HCT116 (cell line): ENCODE measurements around the gene ALDH3A2. TPM values are rescaled to one million over a fixed set of nuclear protein-coding genes. Genes with fewer than 3 reads are reported as not detected.
"Not testable (repeated sequence)": the region's sequence is repeated elsewhere in the genome, so short reads cannot be mapped to it uniquely, and the experiment has no call there.

Experiments
- ATAC-seq: fragments of 200-7000 bp; cut with Tn5 transposase; 2 replicates; pipeline ENCODE4 v1.9.1; 2020; ENCODE audit warnings: mild to moderate bottlenecking, moderate library complexity
- BruUV-seq: library from RNA; stranded (reverse); fragments of 400-500 nt; replicated peaks from 2 replicates; lab custom pipeline; 2021; lab: Mats Ljungman, UMichigan
- CTCF ChIA-PET: fragments of 300-600 bp; sonication (Branson Sonifier 250); formaldehyde crosslinking; loops from one replicate; lab custom pipeline; 2021; ENCODE audit warnings: antibody characterized with exemption; lab: Charles Lee
- POLR2A ChIA-PET: fragments of 300-600, 350-600 bp; sonication (Branson Sonifier 250); formaldehyde crosslinking; loops from one replicate; lab custom pipeline; 2021; ENCODE audit warnings: antibody characterized with exemption; lab: Charles Lee
- RAD21 ChIA-PET, 2 experiments: fragments of 300-600 bp; sonication (Branson Sonifier 250); formaldehyde crosslinking; loops; one replicate each; lab custom pipeline; 2023; ENCODE audit warnings: low total read pairs in 2 of 2; ENCODE audit not compliant: uncharacterized antibody in 2 of 2, unreplicated experiment in 2 of 2, low non-redundant PET in 1 of 2; lab: Charles Lee
- DNase-seq: peaks from one replicate; pipeline ENCODE4 v3.0.0-alpha.2; 2010; ENCODE audit warnings: low read depth, low spot score
- H2AFZ ChIP-seq: fragments of 200-600 bp; shearing (Covaris generic), sonication (generic); 2 replicates; pipeline ENCODE4 v1.6.1; 2017; ENCODE audit warnings: low read depth, mixed run types, mixed read lengths, antibody characterized with exemption, low read length; ENCODE audit not compliant: poor library complexity, severe bottlenecking
- H3K27ac ChIP-seq: 2 replicates; pipeline ENCODE4 v1.5.1; 2012; ENCODE audit warnings: low read depth, low read length
- H3K27me3 ChIP-seq: fragments of 200-600 bp; sonication (generic); 2 replicates; pipeline ENCODE4 v1.6.1; 2016; ENCODE audit warnings: mixed run types, low read length, mixed read lengths; ENCODE audit not compliant: insufficient read depth
- H3K36me3 ChIP-seq, 2 experiments: fragments of 200-500 bp in 1 of 2; fragments of 200-600 bp in 1 of 2; sonication (Bioruptor generic) in 1 of 2; sonication (generic) in 1 of 2; 2 replicates each; pipeline versions ENCODE4 v1.5.1 to v1.6.1; 2014 to 2016; ENCODE audit warnings: low read length in 2 of 2, inconsistent platforms in 1 of 2, mixed read lengths in 1 of 2, mixed run types in 1 of 2; ENCODE audit not compliant: insufficient read depth in 2 of 2, control insufficient read depth in 1 of 2
- H3K4me1 ChIP-seq, 2 experiments: fragments of 200-600 bp in 1 of 2; sonication (generic) in 1 of 2; 2 replicates each; pipeline versions ENCODE4 v1.5.1 to v1.6.1; 2012 to 2017; ENCODE audit warnings: low read length in 2 of 2, inconsistent platforms in 1 of 2, mild to moderate bottlenecking in 1 of 2, mixed read lengths in 1 of 2, mixed run types in 1 of 2, moderate library complexity in 1 of 2; ENCODE audit not compliant: insufficient read depth in 2 of 2, control insufficient read depth in 1 of 2
- H3K4me2 ChIP-seq: fragments of 200-600 bp; sonication (generic); 2 replicates; pipeline ENCODE4 v1.6.1; 2017; ENCODE audit warnings: mixed run types, low read length, mixed read lengths
- H3K4me3 ChIP-seq, 2 experiments: fragments of 200-600 bp in 1 of 2; sonication (generic) in 1 of 2; replicated peaks in 1 of 2; 2 replicates each; pipeline ENCODE4 v1.5.1; 2011 to 2016; ENCODE audit warnings: low read length in 2 of 2, control low read depth in 1 of 2, low read depth in 1 of 2, mild to moderate bottlenecking in 1 of 2, mixed read lengths in 1 of 2, mixed run types in 1 of 2
- H3K79me2 ChIP-seq: fragments of 200-600 bp; sonication (generic); 2 replicates; pipeline ENCODE4 v1.6.1; 2017; ENCODE audit warnings: mild to moderate bottlenecking, mixed run types, low read length, moderate library complexity, mixed read lengths; ENCODE audit not compliant: insufficient read depth
- H3K9ac ChIP-seq: fragments of 200-600 bp; sonication (generic); 2 replicates; pipeline ENCODE4 v1.6.1; 2016; ENCODE audit warnings: low read length, mixed read lengths
- H3K9me2 ChIP-seq: fragments of 200-600 bp; sonication (generic), shearing (Covaris generic); 2 replicates; pipeline ENCODE4 v1.6.1; 2017; ENCODE audit warnings: mixed run types, mild to moderate bottlenecking, moderate library complexity; ENCODE audit not compliant: insufficient read depth
- H3K9me3 ChIP-seq, 2 experiments: fragments of 200-500 bp in 1 of 2; fragments of 200-600 bp in 1 of 2; sonication (Bioruptor generic) in 1 of 2; sonication (generic) in 1 of 2; 2 replicates each; pipeline ENCODE4 v1.6.1; 2014 to 2017; ENCODE audit warnings: low read length in 2 of 2, mixed read lengths in 2 of 2, inconsistent platforms in 1 of 2, low read depth in 1 of 2, mild to moderate bottlenecking in 1 of 2, mixed run types in 1 of 2, moderate library complexity in 1 of 2; ENCODE audit not compliant: control insufficient read depth in 1 of 2, insufficient read depth in 1 of 2
- H4K20me1 ChIP-seq: fragments of 200-600 bp; sonication (generic), shearing (Covaris generic); 2 replicates; pipeline ENCODE4 v1.6.1; 2017; ENCODE audit warnings: mixed run types, mild to moderate bottlenecking, moderate library complexity; ENCODE audit not compliant: insufficient read depth
- JUND ChIP-seq: IDR thresholded peaks from 2 replicates; pipeline ENCODE4 v1.6.1; 2012
- ZFX ChIP-seq: fragments of 450-650 bp; IDR thresholded peaks from 2 replicates; pipeline ENCODE4 v1.6.1; 2017
- intact Hi-C: fragments of 100-400 bp; cut with micrococcal nuclease; formaldehyde crosslinking; loops from 2 replicates; pipeline ENCODE4 v1.10.0; 2022
- total RNA-seq: library from RNA; stranded (reverse); gene quantifications from one replicate; pipeline ENCODE4 v1.2.1, GENCODE V29; 2021; ENCODE audit not compliant: unreplicated experiment

The ALDH3A2 gene
- total RNA-seq, 1 experiment from 2014 or later = 86.8 TPM

DNA sequence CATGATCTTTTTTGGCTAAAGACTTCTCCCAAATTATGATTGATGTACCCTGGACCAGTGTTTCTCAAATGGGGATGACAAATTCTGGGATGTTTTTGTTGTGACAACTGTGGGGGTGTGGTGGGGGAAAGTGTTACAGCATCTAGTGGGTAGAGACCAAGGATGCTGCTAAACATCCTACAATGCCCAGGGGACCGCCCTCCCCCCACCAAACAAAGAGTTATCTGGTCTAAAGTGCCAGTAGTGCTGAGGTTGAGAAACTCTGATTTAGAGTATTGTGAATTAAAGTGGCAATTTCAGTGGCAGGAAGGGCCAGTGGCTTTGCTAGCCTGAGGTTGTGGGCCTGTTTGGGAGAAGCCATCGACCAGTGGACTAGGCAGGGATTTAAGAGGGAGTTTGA lies 34.6 kb downstream of the ALDH3A2 start:
- TF ChIP-seq ZFX = no peak
- no peak for TF ChIP-seq JUND
- Histone ChIP-seq H3K9me3 (no peaks in the 10 kb centered on the region), H2AFZ (no peak overlapping the region), H3K4me3 (no peak overlapping the region), H3K36me3 (peaks cover under 1 to 2% of the 10 kb centered on the region in 2 experiments; a peak in 1 of 4 replicates), H3K9me2 (no peaks in the 10 kb centered on the region), H3K4me1 (peaks cover 3 to 8% of the 10 kb centered on the region in 2 experiments; a peak in 3 of 4 replicates), H3K4me2 (no peak overlapping the region), H3K79me2 (no peaks in the 10 kb centered on the region), H3K27ac (no peak overlapping the region), H3K27me3 (no peaks in the 10 kb centered on the region), H4K20me1 (no peaks in the 10 kb centered on the region), H3K9ac (no peak overlapping the region)
- DNase-seq (no peak), ATAC-seq (no peak)
- no TSS peak for BruUV-seq
- CTCF ChIA-PET = no interaction called here
- POLR2A ChIA-PET = no interaction called here
- RAD21 ChIA-PET = no interaction called here
- intact Hi-C loops = no loop called here

- POLR2A ChIA-PET, RAD21 ChIA-PET: not testable (repeated sequence)
Observed at GRCh38 chr17:19684909-19685580, 36.5 kb downstream of the ALDH3A2 start.

More at GRCh38 chr17:19684909-19685580, 36.5 kb downstream of the ALDH3A2 start:
- H3K36me3 ChIP-seq, H3K79me2 ChIP-seq, H3K9me2 ChIP-seq, H3K9ac ChIP-seq, H3K4me2 ChIP-seq, CTCF ChIA-PET, H4K20me1 ChIP-seq, H3K4me1 ChIP-seq, DNase-seq, BruUV-seq, intact Hi-C loops, H2AFZ ChIP-seq, H3K27me3 ChIP-seq, H3K9me3 ChIP-seq, H3K4me3 ChIP-seq, H3K27ac ChIP-seq, ATAC-seq: not testable (repeated sequence)
